ENCODE results near the gene HOXB8.

GRCh38 chr17:48588074-48588415 is 27.0 kb downstream of the HOXB8 start:
- no peak for TF ChIP-seq CTCF (IDR thresholded peaks at IDR 0.05)
- no peak for TF ChIP-seq POLR2A (IDR thresholded peaks at IDR 0.05)

Measured in prostate gland (tissue), 2 donors.